ENCODE results near the gene TNFSF8. TPM values are rescaled to one million over a fixed set of nuclear protein-coding genes. Genes with fewer than 3 reads are reported as not detected.

TNFSF8 gene
- polyA plus RNA-seq, 1 of the 3 experiments (the other 2 are of a cell fraction): not detected

- TF ChIP-seq RXRA (IDR thresholded peaks at IDR 0.05; ENCODE audit: borderline replicate concordance, low read depth) (no peak), TAF1 (IDR thresholded peaks at IDR 0.05; ENCODE audit: borderline replicate concordance, low read depth, low read length) (no peak), RCOR1 (IDR thresholded peaks at IDR 0.05; ENCODE audit: low read length) (no peak), FOXM1 (IDR thresholded peaks at IDR 0.05; ENCODE audit: low read depth) (no peak), SIN3A (IDR thresholded peaks at IDR 0.05; ENCODE audit: borderline replicate concordance, low read depth, low read length) (no peak), USF1 (IDR thresholded peaks at IDR 0.05; ENCODE audit: borderline replicate concordance, low read depth) (no peak), NRF1 (IDR thresholded peaks at IDR 0.05; ENCODE audit: low read depth, low read length) (no peak), NFIC (IDR thresholded peaks at IDR 0.05; ENCODE audit: borderline replicate concordance) (peak; percentile 32; the same call in 1 of the 2 replicates), FOXJ3 (CRISPR knock-in tag; IDR thresholded peaks at IDR 0.05) (no peak), GABPA (IDR thresholded peaks at IDR 0.05; ENCODE audit: low read depth) (no peak), MAX (IDR thresholded peaks at IDR 0.05; ENCODE audit: low read depth) (no peak), TCF12 (IDR thresholded peaks at IDR 0.05) (peak; percentile 63; the same call in 1 of the 2 replicates), RAD21 (IDR thresholded peaks at IDR 0.05; ENCODE audit: low read length) (no peak), FOSL2 (IDR thresholded peaks at IDR 0.05; ENCODE audit: borderline replicate concordance, low read depth) (peak; percentile 58; the same call in 1 of the 2 replicates), JUND (IDR thresholded peaks at IDR 0.05) (peak; percentile 5; the same call in 1 of the 2 replicates), EP300 (IDR thresholded peaks at IDR 0.05; ENCODE audit: borderline replicate concordance in 1 of 2, low read depth in 1 of 2, low read length in 1 of 2) (peak in 1 of 2 experiments; percentile 49; a peak in 2 of 4 replicates), POLR2AphosphoS5 (IDR thresholded peaks at IDR 0.05; ENCODE audit: low read depth, low read length) (no peak), MXI1 (IDR thresholded peaks at IDR 0.05; ENCODE audit: low read depth, low read length) (no peak), ELF1 (IDR thresholded peaks at IDR 0.05) (no peak), CTCF (IDR thresholded peaks at IDR 0.05) (no peak), EZH2phosphoT487 (IDR thresholded peaks at IDR 0.05; ENCODE audit: borderline replicate concordance, low read depth) (no peak)
- TF ChIP-seq, protein P1, sequence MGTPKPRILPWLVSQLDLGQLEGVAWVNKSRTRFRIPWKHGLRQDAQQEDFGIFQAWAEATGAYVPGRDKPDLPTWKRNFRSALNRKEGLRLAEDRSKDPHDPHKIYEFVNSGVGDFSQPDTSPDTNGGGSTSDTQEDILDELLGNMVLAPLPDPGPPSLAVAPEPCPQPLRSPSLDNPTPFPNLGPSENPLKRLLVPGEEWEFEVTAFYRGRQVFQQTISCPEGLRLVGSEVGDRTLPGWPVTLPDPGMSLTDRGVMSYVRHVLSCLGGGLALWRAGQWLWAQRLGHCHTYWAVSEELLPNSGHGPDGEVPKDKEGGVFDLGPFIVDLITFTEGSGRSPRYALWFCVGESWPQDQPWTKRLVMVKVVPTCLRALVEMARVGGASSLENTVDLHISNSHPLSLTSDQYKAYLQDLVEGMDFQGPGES (IDR thresholded peaks at IDR 0.05; ENCODE audit: low read depth, low read length): no peak
- TF ChIP-seq, protein P2, sequence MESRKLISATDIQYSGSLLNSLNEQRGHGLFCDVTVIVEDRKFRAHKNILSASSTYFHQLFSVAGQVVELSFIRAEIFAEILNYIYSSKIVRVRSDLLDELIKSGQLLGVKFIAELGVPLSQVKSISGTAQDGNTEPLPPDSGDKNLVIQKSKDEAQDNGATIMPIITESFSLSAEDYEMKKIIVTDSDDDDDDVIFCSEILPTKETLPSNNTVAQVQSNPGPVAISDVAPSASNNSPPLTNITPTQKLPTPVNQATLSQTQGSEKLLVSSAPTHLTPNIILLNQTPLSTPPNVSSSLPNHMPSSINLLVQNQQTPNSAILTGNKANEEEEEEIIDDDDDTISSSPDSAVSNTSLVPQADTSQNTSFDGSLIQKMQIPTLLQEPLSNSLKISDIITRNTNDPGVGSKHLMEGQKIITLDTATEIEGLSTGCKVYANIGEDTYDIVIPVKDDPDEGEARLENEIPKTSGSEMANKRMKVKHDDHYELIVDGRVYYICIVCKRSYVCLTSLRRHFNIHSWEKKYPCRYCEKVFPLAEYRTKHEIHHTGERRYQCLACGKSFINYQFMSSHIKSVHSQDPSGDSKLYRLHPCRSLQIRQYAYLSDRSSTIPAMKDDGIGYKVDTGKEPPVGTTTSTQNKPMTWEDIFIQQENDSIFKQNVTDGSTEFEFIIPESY (IDR thresholded peaks at IDR 0.05; ENCODE audit: borderline replicate concordance, low read depth): no peak
Measured at GRCh38 chr9:114900942-114901802, 29.2 kb downstream of the TNFSF8 start (continued).

Measured in SK-N-SH (cell line).